IMR-90 (cell line): ENCODE measurements around the gene C1orf105. TPM values are rescaled to one million over a fixed set of nuclear protein-coding genes. Genes with fewer than 3 reads are reported as not detected.

ENCODE experiments used
- ATAC-seq: fragments of 200-7000 bp; cut with Tn5 transposase; 2 replicates; pipeline ENCODE4 v1.9.1; 2020; ENCODE audit warnings: low read depth, mild to moderate bottlenecking, moderate library complexity
- BruUV-seq: library from RNA; stranded (reverse); fragments of 400-500 nt; replicated peaks from 2 replicates; lab custom pipeline; 2021; lab: Mats Ljungman, UMichigan
- CTCF ChIA-PET: fragments of 300-600 bp; formaldehyde crosslinking; extraction: SDS; loops from one replicate; lab custom pipeline; 2021; ENCODE audit warnings: antibody characterized with exemption; lab: Yijun Ruan, JAX
- POLR2A ChIA-PET: fragments of 300-600 bp; sonication (Branson Sonifier 250); formaldehyde crosslinking; loops from one replicate; lab custom pipeline; 2022; ENCODE audit warnings: antibody characterized with exemption; ENCODE audit not compliant: unreplicated experiment; lab: Charles Lee
- DNase-seq: peaks from one replicate; pipeline ENCODE4 v3.0.0; 2013
- H2AFZ ChIP-seq: replicated peaks from 2 replicates; pipeline ENCODE3; 2013; ENCODE audit warnings: low read length, mild to moderate bottlenecking; ENCODE audit not compliant: poor library complexity
- H2AK5ac ChIP-seq: 2 replicates; pipeline ENCODE4 v1.6.1; 2013; ENCODE audit warnings: low read depth, low read length, inconsistent platforms
- H2AK9ac ChIP-seq: replicated peaks from 2 replicates; pipeline ENCODE3; 2013; ENCODE audit warnings: mild to moderate bottlenecking, low read depth, low read length, moderate library complexity; ENCODE audit not compliant: poor library complexity
- H2BK120ac ChIP-seq: 2 replicates; pipeline ENCODE4 v1.6.1; 2013; ENCODE audit warnings: low read depth, low read length, inconsistent platforms
- H2BK15ac ChIP-seq: 3 replicates; pipeline ENCODE4 v1.6.1; 2013; ENCODE audit warnings: low read depth, low read length, inconsistent platforms
- H2BK20ac ChIP-seq: 2 replicates; pipeline ENCODE4 v1.6.1; 2013; ENCODE audit warnings: low read depth, mild to moderate bottlenecking, inconsistent platforms, low read length, moderate library complexity
- H2BK5ac ChIP-seq: 2 replicates; pipeline ENCODE4 v1.6.1; 2013; ENCODE audit warnings: mild to moderate bottlenecking, low read depth, low read length, inconsistent platforms; ENCODE audit not compliant: poor library complexity, severe bottlenecking
- H3K14ac ChIP-seq: replicated peaks from 2 replicates; pipeline ENCODE4 v1.6.1; 2013; ENCODE audit warnings: low read depth, low read length, inconsistent platforms
- H3K18ac ChIP-seq: 2 replicates; pipeline ENCODE4 v1.6.1; 2013; ENCODE audit warnings: low read depth, low read length, control low read depth
- H3K23ac ChIP-seq: 2 replicates; pipeline ENCODE4 v1.6.1; 2013; ENCODE audit warnings: low read depth, low read length, inconsistent platforms
- H3K27ac ChIP-seq: 2 replicates; pipeline ENCODE4 v1.5.1; 2013; ENCODE audit warnings: mild to moderate bottlenecking, control low read depth, low read length; ENCODE audit not compliant: insufficient read depth
- H3K27me3 ChIP-seq: 2 replicates; pipeline ENCODE4 v1.6.1; 2013; ENCODE audit warnings: low read length; ENCODE audit not compliant: control insufficient read depth, insufficient read depth
- H3K36me3 ChIP-seq: 2 replicates; pipeline ENCODE4 v1.6.1; 2013; ENCODE audit warnings: low read length, mixed read lengths; ENCODE audit not compliant: control insufficient read depth, insufficient read depth
- H3K4ac ChIP-seq: 2 replicates; pipeline ENCODE4 v1.6.1; 2013; ENCODE audit warnings: low read depth, low read length, inconsistent platforms
- H3K4me1 ChIP-seq: 2 replicates; pipeline ENCODE4 v1.6.1; 2013; ENCODE audit warnings: low read length, mixed read lengths; ENCODE audit not compliant: control insufficient read depth, insufficient read depth
- H3K4me2 ChIP-seq: 2 replicates; pipeline ENCODE4 v1.6.1; 2013; ENCODE audit warnings: low read depth, mild to moderate bottlenecking, control low read depth, low read length, moderate library complexity
- H3K4me3 ChIP-seq: 2 replicates; pipeline ENCODE4 v1.5.1; 2013; ENCODE audit warnings: low read depth, mild to moderate bottlenecking, control low read depth, low read length, moderate library complexity; ENCODE audit not compliant: insufficient read depth
- H3K56ac ChIP-seq: 2 replicates; pipeline ENCODE4 v1.6.1; 2013; ENCODE audit warnings: low read length, inconsistent platforms; ENCODE audit not compliant: insufficient read depth; ENCODE audit errors: extremely low read depth
- H3K79me1 ChIP-seq, 2 experiments: 2 replicates each; pipeline ENCODE4 v1.6.1; 2013; ENCODE audit warnings: low read length in 2 of 2, inconsistent platforms in 1 of 2, low read depth in 1 of 2
- H3K9ac ChIP-seq: 2 replicates; pipeline ENCODE4 v1.6.1; 2013; ENCODE audit warnings: low read depth, low read length, control low read depth
- H3K9me1 ChIP-seq: 2 replicates; pipeline ENCODE4 v1.6.1; 2013; ENCODE audit warnings: low read length, inconsistent platforms; ENCODE audit not compliant: insufficient read depth
- H3K9me3 ChIP-seq: 2 replicates; pipeline ENCODE4 v1.6.1; 2013; ENCODE audit warnings: low read length; ENCODE audit not compliant: control insufficient read depth, insufficient read depth
- H4K20me1 ChIP-seq: 2 replicates; pipeline ENCODE4 v1.6.1; 2013; ENCODE audit warnings: low read length, inconsistent platforms; ENCODE audit not compliant: insufficient read depth
- H4K5ac ChIP-seq: 2 replicates; pipeline ENCODE4 v1.6.1; 2013; ENCODE audit warnings: mild to moderate bottlenecking, low read depth, low read length, control low read depth
- H4K8ac ChIP-seq, 2 experiments: 2 replicates each; pipeline ENCODE4 v1.6.1; 2013; ENCODE audit warnings: low read depth in 2 of 2, low read length in 2 of 2, control low read depth in 1 of 2, inconsistent platforms in 1 of 2
- H4K91ac ChIP-seq: 2 replicates; pipeline ENCODE4 v1.6.1; 2013; ENCODE audit warnings: low read depth, low read length, inconsistent platforms; ENCODE audit not compliant: insufficient read depth
- BHLHE40 ChIP-seq: fragments of 150-350 bp; IDR thresholded peaks from 2 replicates; pipeline ENCODE4 v1.6.1; 2016; ENCODE audit warnings: mild to moderate bottlenecking, low read depth, low read length
- CHD1 ChIP-seq: IDR thresholded peaks from 2 replicates; pipeline ENCODE4 v1.6.1; 2012; ENCODE audit warnings: low read depth, low read length, improper control_type of control experiment
- FOS ChIP-seq: fragments of 150-350 bp; IDR thresholded peaks from 2 replicates; pipeline ENCODE4 v1.6.1; 2016; ENCODE audit warnings: low read depth, low read length
- MAFK ChIP-seq: IDR thresholded peaks from 2 replicates; pipeline ENCODE4 v1.6.1; 2012; ENCODE audit warnings: low read depth, low read length, improper control_type of control experiment
- MAZ ChIP-seq: IDR thresholded peaks from 2 replicates; pipeline ENCODE4 v1.6.1; 2012; ENCODE audit warnings: low read depth, mild to moderate bottlenecking, low read length, improper control_type of control experiment, moderate library complexity, borderline replicate concordance
- MXI1 ChIP-seq: IDR thresholded peaks from 2 replicates; pipeline ENCODE4 v1.6.1; 2012; ENCODE audit warnings: low read depth, mild to moderate bottlenecking, low read length, moderate library complexity, borderline replicate concordance
- POLR2A ChIP-seq: IDR thresholded peaks from 2 replicates; pipeline ENCODE4 v1.6.1; 2012; ENCODE audit warnings: mild to moderate bottlenecking, low read depth, low read length
- RAD21 ChIP-seq: IDR thresholded peaks from 2 replicates; pipeline ENCODE4 v1.6.1; 2012; ENCODE audit warnings: low read length, improper control_type of control experiment
- RCOR1 ChIP-seq: IDR thresholded peaks from 2 replicates; pipeline ENCODE4 v1.6.1; 2012; ENCODE audit warnings: mild to moderate bottlenecking, low read length, improper control_type of control experiment; ENCODE audit not compliant: insufficient replicate concordance
- SMC3 ChIP-seq: fragments of 150-350 bp; IDR thresholded peaks from 2 replicates; pipeline ENCODE4 v1.6.1; 2016; ENCODE audit warnings: low read depth, mild to moderate bottlenecking, antibody characterized with exemption, low read length, moderate library complexity
- WGBS, 2 experiments: methylation state at CpG; one replicate each; pipeline versions ENCODE4 v1.1.5 to v1.1.7; 2013; ENCODE audit warnings: missing lambda C conversion rate in 2 of 2; ENCODE audit not compliant: insufficient read length in 1 of 2; ENCODE audit errors: extremely low coverage in 2 of 2; 5-methylcytosine and 5-hydroxymethylcytosine counted together
- dilution Hi-C: fragments of 300-500 bp; cut with HindIII; formaldehyde crosslinking; loops from one replicate; pipeline ENCODE4 v1.14.3; 2018; ENCODE audit warnings: low sequenced_read_pairs; ENCODE audit not compliant: unreplicated experiment
- in situ Hi-C: fragments of 300-500 bp; cut with MboI; formaldehyde crosslinking; loops from 3 replicates; pipeline ENCODE4 v1.14.3; 2019; ENCODE audit warnings: low sequenced_read_pairs, inconsistent platforms, mixed read lengths
- intact Hi-C: fragments of 100-400 bp; cut with micrococcal nuclease; formaldehyde crosslinking; loops from 2 replicates; pipeline ENCODE4 v1.10.0; 2022
- polyA plus RNA-seq, 3 experiments: library from polyadenylated mRNA; depleted of rRNA; stranded (reverse); fragments of >200 nt; gene quantifications; 2 replicates each; pipeline ENCODE4 v1.2.3, GENCODE V29; 2012; ENCODE audit warnings: low replicate concordance in 1 of 3
- total RNA-seq: library from RNA; depleted of rRNA; stranded (reverse); fragments of >200 nt; gene quantifications from 2 replicates; pipeline ENCODE4 v1.2.3, GENCODE V29; 2012
- TF ChIP-seq, protein P1 (sequence below): fragments of 150-350 bp; IDR thresholded peaks from 2 replicates; pipeline ENCODE4 v1.6.1; 2017; ENCODE audit warnings: mild to moderate bottlenecking, antibody characterized with exemption, low read length, low read depth

The C1orf105 gene
- total and polyA plus RNA-seq, 2 of the 4 experiments (the other 2 are of a cell fraction): not detected

DNA sequence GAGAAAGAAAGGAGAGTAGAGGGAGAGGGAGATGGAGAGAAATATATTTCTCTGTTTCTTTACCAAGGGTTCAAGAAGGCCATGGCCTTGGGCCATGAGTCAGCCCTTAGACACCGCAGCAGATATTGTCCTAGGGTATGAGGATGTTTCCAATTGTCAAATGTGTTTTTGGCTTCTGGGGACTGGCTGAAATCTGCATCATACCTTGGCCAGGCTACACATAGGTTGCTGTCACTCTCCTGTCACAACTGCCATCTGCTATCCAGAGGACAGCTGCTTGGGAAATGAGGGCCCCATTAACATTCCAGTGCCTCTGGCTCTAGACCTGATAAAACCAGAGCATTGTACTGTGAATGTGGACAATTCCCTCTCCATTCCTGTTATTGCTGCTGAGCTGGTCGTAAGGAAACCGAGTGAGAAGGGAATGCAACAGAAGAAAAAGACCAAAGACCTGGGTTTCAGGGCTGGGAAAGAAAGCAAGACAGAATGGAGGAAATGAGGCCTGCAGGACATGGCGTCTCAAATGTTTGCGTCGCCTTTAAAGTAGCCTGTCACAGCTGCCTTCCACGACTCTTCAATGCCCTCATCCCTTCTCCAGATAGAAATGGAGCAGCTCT, 32.2 kb downstream of the C1orf105 start:
- no peak overlapping the region for H2AK9ac ChIP-seq
- dilution Hi-C loops: no loop called here
- H3K4me3 ChIP-seq: no peak overlapping the region
- H2AFZ ChIP-seq: no peak overlapping the region
- H3K18ac ChIP-seq: no peak overlapping the region
- H4K8ac ChIP-seq: no peak overlapping the region
- H2BK120ac ChIP-seq: no peak overlapping the region
- H3K9ac ChIP-seq: no peak overlapping the region
- no peaks in the 10 kb centered on the region for H4K20me1 ChIP-seq
- no peaks in the 10 kb centered on the region for H3K79me1 ChIP-seq
- TF ChIP-seq CHD1 (no peak), RCOR1 (no peak), MAZ (no peak), BHLHE40 (no peak), SMC3 (no peak), POLR2A (no peak), MAFK (no peak), FOS (no peak), RAD21 (no peak), MXI1 (no peak)
- TF ChIP-seq, protein P1, sequence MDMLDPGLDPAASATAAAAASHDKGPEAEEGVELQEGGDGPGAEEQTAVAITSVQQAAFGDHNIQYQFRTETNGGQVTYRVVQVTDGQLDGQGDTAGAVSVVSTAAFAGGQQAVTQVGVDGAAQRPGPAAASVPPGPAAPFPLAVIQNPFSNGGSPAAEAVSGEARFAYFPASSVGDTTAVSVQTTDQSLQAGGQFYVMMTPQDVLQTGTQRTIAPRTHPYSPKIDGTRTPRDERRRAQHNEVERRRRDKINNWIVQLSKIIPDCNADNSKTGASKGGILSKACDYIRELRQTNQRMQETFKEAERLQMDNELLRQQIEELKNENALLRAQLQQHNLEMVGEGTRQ: no peak
- peaks cover 21% of the 10 kb centered on the region for H3K27me3 ChIP-seq
- BruUV-seq: no TSS peak
- no peak overlapping the region; the same call in 1 of the 2 replicates for H3K23ac ChIP-seq
- H2BK5ac ChIP-seq: no peak overlapping the region
- peaks cover 7% of the 10 kb centered on the region; the same call in 1 of the 2 replicates for H3K9me1 ChIP-seq
- H4K5ac ChIP-seq: no peak overlapping the region
- no peak for ATAC-seq
- DNase-seq: no peak
- H3K36me3 ChIP-seq: no peaks in the 10 kb centered on the region
- H3K27ac ChIP-seq: no peak overlapping the region
- WGBS, 2 experiments: no CpG with 5 or more reads among the region's 7 CpGs
- intact Hi-C loops: no loop called here
- no peak overlapping the region for H2BK15ac ChIP-seq
- H3K56ac ChIP-seq: no peak overlapping the region
- ChIA-PET POLR2A (no interaction called here), CTCF (interaction anchor here (1.0 kb wide), 1 partner anchor 34 kb away, joined by 3 read pairs; no protein-coding TSS in a partner anchor)
- H2AK5ac ChIP-seq: peak overlapping the region; percentile 30; the same call in 1 of the 2 replicates
- H3K9me3 ChIP-seq: no peaks in the 10 kb centered on the region
- H3K4me2 ChIP-seq: no peak overlapping the region
- no peak overlapping the region for H3K14ac ChIP-seq
- no peak overlapping the region for H2BK20ac ChIP-seq
- no peak overlapping the region for H3K4ac ChIP-seq
- in situ Hi-C loops: loop anchor here (5.0 kb wide), 1 partner anchor 265 kb away; no protein-coding TSS in a partner anchor
- peaks cover 10% of the 10 kb centered on the region for H3K4me1 ChIP-seq
- no peak overlapping the region for H4K91ac ChIP-seq
